Non-pigmented ciliary epithelial cell (primary cell): ENCODE data around the gene MED29.
"Not testable (repeated sequence)": the region's sequence is repeated elsewhere in the genome, so short reads cannot be mapped to it uniquely, and the experiment has no call there.

ENCODE experiments used
- DNase-seq: peaks from one replicate; pipeline ENCODE4 v3.0.0-alpha.2; 2010; ENCODE audit warnings: low read depth

Gene MED29

GRCh38 chr19:39370735-39371134 is 20.4 kb upstream of the MED29 start:
- no peak for DNase-seq

- peak; percentile 68 for DNase-seq
These were observed 19.0 kb upstream of the MED29 start for GRCh38 chr19:39372047-39372802.

GRCh38 chr19:39372941-39373340 is 18.2 kb upstream of the MED29 start:
- DNase-seq = no peak

GRCh38 chr19:39375929-39376328 is 15.2 kb upstream of the MED29 start:
- DNase-seq = no peak

GRCh38 chr19:39377373-39378362 is 13.5 kb upstream of the MED29 start:
- no peak for DNase-seq

GRCh38 chr19:39379366-39379765 is 11.8 kb upstream of the MED29 start:
- DNase-seq = not testable (repeated sequence)

GRCh38 chr19:39379865-39380396 is 11.2 kb upstream of the MED29 start:
- DNase-seq = no peak

GRCh38 chr19:39380521-39381502 is 10.4 kb upstream of the MED29 start:
- DNase-seq = no peak

- DNase-seq = no peak
These were observed 9.1 kb upstream of the MED29 start for GRCh38 chr19:39381910-39382611.

- no peak for DNase-seq
These were observed 8.0 kb upstream of the MED29 start for GRCh38 chr19:39382991-39383828.

GRCh38 chr19:39384839-39385568 is 6.2 kb upstream of the MED29 start:
- no peak for DNase-seq

GRCh38 chr19:39385629-39386411 is 5.4 kb upstream of the MED29 start:
- DNase-seq = no peak

GRCh38 chr19:39386557-39386956 is 4.6 kb upstream of the MED29 start:
- no peak for DNase-seq

GRCh38 chr19:39388657-39389056 is 2.5 kb upstream of the MED29 start:
- no peak for DNase-seq

- DNase-seq = no peak
These were observed 1.4 kb upstream of the MED29 start for GRCh38 chr19:39389631-39390414.

- no peak for DNase-seq
These were observed 777 bp upstream of the MED29 start for GRCh38 chr19:39390451-39390750.

- DNase-seq = no peak
These were observed 6.5 kb downstream of the MED29 start for GRCh38 chr19:39397360-39398296.
